GM21360 (cell line): Measurements from ENCODE around the gene ECE2.

ENCODE experiments used
- ATAC-seq: cut with Tn5 transposase; IDR thresholded peaks from one replicate; pipeline ENCODE4 v1.9.1; 2021; ENCODE audit warnings: mild to moderate bottlenecking, moderate library complexity; ENCODE audit not compliant: unreplicated experiment

ECE2 gene

GRCh38 chr3:184275961-184276910 is at the start of gene ECE2:
TSS of gene ECE2 (plus strand) at chr3:184276022. CDS start at chr3:184276154, 132 bp downstream.
- ATAC-seq, result no peak

- ATAC-seq, result no peak
These were observed 48.3 kb upstream of the ECE2 start for GRCh38 chr3:184227481-184227935.

GRCh38 chr3:184228376-184229137 is 47.3 kb upstream of the ECE2 start:
- ATAC-seq, result no peak

DNA sequence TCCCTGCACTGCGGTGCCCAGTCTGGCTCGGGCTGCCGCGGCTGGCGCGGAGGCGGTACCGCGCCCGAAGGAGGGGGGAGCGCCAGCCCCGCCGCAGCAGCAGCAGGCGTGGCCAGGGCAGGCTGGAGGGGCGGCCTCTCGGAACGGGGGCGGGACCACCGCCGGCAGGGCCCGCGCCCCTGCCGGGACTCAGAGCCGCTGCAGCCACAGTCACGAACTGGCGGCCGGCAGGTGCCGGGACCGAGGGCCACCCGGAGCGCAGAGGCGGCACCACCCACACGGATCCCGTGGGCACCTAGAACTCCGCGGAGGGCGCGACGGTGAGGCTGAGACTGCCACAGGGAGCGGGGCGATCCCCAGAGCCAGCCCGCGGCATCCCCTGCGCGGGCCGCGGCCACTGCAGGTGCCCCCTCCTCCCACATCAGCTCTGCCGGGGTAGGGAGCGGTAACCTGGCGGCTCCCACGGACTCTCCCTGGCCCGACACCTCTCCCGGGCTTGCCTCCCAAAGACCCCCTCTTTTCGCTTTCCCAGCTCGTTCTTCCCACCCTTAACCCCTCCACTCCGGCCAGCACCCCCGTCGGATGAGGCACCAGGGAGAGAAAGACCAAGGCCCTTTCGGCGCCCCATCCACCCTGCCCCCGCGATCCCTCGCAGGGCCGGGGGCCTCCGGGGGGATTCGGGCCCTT is 46.3 kb upstream of the ECE2 start, which contains the start of gene VWA5B2:
Gene VWA5B2, plus strand, starts transcription at position 192 of the 687 bp plus-strand sequence. CDS start 944 bp downstream, outside the sequence.
- ATAC-seq, result peak; percentile 74

- ATAC-seq, result no peak
These were observed 45.7 kb upstream of the ECE2 start for GRCh38 chr3:184230081-184230602.

DNA sequence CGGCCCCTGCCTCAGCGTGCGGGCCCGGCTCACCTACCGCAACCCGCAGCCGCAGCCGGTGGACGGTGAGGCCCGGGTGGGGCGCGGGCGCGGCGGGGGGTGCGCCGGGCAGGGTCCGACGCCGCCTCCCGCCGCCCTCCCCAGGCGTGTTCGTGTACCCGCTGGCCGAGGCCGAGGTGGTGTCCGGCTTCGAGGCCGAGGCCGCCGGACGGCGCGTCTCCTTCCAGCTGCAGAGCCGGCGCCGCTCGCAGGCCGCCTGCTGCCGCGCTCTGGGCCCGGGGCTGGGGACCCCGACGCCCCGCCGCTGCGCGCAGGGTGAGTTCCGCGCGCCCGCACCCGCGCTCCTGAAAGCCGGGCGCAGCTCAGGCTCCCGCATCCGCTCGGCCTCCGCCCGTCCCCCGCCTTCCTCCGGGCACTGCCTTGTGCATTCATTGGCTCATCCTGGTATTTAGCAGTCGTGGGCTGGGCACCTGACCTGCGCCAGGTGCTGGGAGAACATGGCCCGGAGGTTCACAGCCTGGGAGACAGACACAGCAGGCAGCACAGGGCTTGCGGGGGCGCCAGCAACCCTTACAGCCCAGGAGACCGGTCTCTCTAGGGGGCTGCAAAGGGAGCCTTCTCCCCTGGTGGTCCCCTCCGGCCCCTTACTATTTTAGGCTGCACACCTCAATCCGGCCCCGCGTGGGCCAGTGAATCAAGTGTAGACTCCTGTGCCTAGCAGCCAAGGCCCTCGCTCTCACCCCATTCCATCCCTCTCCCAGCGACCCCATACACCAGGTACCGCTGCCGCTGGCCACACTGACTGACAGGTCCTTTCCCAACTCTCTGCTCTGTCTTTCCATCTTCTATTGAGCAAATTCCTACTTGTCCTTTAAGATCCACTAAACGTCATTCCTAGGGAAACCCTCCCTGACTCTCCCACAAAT is 45.0 kb upstream of the ECE2 start:
- ATAC-seq, result no peak

GRCh38 chr3:184231671-184232070 is 44.2 kb upstream of the ECE2 start:
- ATAC-seq, result no peak

- no peak for ATAC-seq
These were observed 42.5 kb upstream of the ECE2 start for GRCh38 chr3:184233127-184233843.

- ATAC-seq, result no peak
These were observed 41.6 kb upstream of the ECE2 start for GRCh38 chr3:184234224-184234623.

- no peak for ATAC-seq
These were observed 41.0 kb upstream of the ECE2 start for GRCh38 chr3:184234671-184235380.

DNA sequence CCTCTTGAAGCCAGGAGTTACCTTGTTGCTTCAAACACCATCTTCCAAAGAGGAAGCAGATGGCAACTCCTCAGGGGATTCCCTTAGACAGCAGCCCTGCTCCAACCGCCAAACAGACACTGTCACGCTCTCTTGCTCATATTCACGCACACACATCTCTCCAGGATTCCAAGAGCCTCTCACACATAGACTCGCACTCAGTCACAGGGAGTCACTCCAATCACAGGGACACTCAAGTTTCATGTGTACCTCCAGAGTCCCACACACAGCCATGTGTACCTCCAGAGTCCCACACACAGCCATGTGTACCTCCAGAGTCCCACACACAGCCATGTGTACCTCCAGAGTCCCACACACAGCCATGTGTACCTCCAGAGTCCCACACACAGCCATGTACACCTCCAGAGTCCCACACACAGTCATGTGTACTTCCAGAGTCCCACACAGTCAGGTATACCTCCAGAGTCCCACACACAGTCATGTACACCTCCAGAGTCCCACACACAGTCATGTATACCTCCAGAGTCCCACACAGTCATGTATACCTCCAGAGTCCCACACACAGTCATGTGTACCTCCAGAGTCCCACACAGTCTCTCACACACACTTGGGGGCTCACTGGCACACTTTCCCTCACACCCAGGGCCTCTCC is 40.3 kb upstream of the ECE2 start:
- ATAC-seq, result no peak

DNA sequence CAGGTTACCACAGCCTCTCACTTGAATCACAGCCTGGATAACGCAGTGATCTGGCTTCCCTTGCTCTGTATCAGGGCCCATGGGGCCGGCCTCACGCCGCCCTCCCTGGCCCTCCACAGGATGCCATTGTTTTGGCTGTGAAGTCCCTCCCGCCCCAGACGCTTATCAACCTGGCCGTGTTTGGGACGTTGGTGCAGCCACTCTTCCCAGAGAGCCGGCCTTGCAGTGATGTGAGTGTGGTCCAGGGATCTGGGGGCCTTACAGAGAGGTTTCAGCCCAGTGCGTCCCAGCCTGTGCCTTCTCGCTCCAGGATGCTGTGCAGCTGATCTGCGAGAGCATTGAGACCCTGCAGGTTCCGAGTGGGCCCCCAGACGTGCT is 39.8 kb upstream of the ECE2 start:
- ATAC-seq, result no peak

- no peak for ATAC-seq
These were observed 39.2 kb upstream of the ECE2 start for GRCh38 chr3:184236636-184237035.

DNA sequence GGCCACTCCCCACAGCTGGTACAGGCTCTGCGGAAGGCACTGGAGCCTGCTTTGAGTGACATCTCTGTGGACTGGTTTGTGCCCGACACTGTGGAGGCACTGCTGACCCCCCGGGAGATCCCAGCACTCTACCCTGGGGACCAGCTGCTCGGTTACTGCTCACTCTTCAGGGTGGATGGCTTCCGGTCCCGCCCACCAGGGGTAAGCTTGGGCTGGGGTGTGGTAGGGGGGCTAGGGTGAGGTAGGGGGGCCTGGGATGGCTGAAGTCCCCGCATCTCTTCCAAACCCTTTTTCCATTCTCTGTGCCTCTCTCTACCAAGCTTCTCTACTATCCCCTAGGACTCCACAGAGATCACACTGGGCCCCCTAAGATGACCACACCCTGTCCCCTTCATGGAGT is 38.6 kb upstream of the ECE2 start:
- no peak for ATAC-seq

DNA sequence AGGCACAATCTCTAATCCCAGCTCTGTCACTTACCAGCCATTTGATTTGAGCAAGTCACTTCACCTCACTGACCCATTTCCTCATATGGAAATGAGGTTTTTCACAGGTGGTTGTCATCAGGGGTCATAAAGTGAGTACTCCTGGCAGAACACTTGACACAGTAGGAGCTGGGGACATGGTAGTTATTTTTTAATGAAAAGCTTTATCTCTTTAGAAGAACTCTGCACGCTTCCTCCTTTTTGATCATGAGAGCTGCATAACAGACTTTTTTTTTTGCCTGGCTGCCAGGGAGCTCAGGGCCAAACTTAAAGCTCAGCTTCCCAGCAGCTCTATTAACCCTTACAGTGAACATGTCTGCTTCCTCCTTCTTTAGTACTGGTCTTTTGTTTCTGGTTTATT is 38.0 kb upstream of the ECE2 start:
- no peak for ATAC-seq

DNA sequence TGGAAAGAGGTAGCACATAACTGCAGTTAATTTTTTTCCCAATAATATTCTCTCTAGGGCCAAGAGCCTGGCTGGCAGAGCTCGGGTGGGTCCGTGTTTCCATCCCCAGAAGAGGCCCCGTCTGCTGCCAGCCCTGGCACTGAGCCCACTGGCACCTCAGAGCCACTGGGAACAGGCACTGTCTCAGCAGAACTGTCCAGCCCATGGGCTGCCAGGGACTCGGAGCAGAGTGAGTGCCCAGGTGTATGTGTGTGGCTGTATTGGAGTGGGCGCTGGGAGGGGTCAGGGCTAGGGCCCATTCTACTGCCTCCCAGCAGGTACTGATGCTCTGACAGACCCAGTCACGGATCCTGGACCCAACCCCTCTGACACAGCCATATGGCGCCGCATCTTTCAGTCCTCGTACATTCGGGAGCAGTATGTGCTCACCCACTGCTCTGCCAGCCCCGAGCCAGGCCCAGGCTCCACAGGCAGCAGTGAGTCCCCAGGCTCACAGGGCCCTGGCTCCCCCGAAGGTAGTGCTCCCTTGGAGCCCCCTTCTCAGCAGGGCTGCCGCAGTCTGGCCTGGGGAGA is 37.5 kb upstream of the ECE2 start:
- no peak for ATAC-seq

GRCh38 chr3:184239221-184239620 is 36.6 kb upstream of the ECE2 start:
- no peak for ATAC-seq

GRCh38 chr3:184239708-184240107 is 36.1 kb upstream of the ECE2 start:
- ATAC-seq, result no peak
